IMR-90 (cell line): ENCODE data around the gene ADAMTS14. TPM values are rescaled to one million over a fixed set of nuclear protein-coding genes. Genes with fewer than 3 reads are reported as not detected.

Experiments
- ATAC-seq: fragments of 200-7000 bp; cut with Tn5 transposase; 2 replicates; pipeline ENCODE4 v1.9.1; 2020; ENCODE audit warnings: low read depth, mild to moderate bottlenecking, moderate library complexity
- BruUV-seq: library from RNA; stranded (reverse); fragments of 400-500 nt; replicated peaks from 2 replicates; lab custom pipeline; 2021; lab: Mats Ljungman, UMichigan
- CTCF ChIA-PET: fragments of 300-600 bp; formaldehyde crosslinking; extraction: SDS; loops from one replicate; lab custom pipeline; 2021; ENCODE audit warnings: antibody characterized with exemption; lab: Yijun Ruan, JAX
- POLR2A ChIA-PET: fragments of 300-600 bp; sonication (Branson Sonifier 250); formaldehyde crosslinking; loops from one replicate; lab custom pipeline; 2022; ENCODE audit warnings: antibody characterized with exemption; ENCODE audit not compliant: unreplicated experiment; lab: Charles Lee
- DNase-seq: peaks from one replicate; pipeline ENCODE4 v3.0.0; 2013
- H2AFZ ChIP-seq: replicated peaks from 2 replicates; pipeline ENCODE3; 2013; ENCODE audit warnings: low read length, mild to moderate bottlenecking; ENCODE audit not compliant: poor library complexity
- H2AK5ac ChIP-seq: 2 replicates; pipeline ENCODE4 v1.6.1; 2013; ENCODE audit warnings: low read depth, low read length, inconsistent platforms
- H2AK9ac ChIP-seq: replicated peaks from 2 replicates; pipeline ENCODE3; 2013; ENCODE audit warnings: mild to moderate bottlenecking, low read depth, low read length, moderate library complexity; ENCODE audit not compliant: poor library complexity
- H2BK120ac ChIP-seq: 2 replicates; pipeline ENCODE4 v1.6.1; 2013; ENCODE audit warnings: low read depth, low read length, inconsistent platforms
- H2BK15ac ChIP-seq: 3 replicates; pipeline ENCODE4 v1.6.1; 2013; ENCODE audit warnings: low read depth, low read length, inconsistent platforms
- H2BK20ac ChIP-seq: 2 replicates; pipeline ENCODE4 v1.6.1; 2013; ENCODE audit warnings: low read depth, mild to moderate bottlenecking, inconsistent platforms, low read length, moderate library complexity
- H2BK5ac ChIP-seq: 2 replicates; pipeline ENCODE4 v1.6.1; 2013; ENCODE audit warnings: mild to moderate bottlenecking, low read depth, low read length, inconsistent platforms; ENCODE audit not compliant: poor library complexity, severe bottlenecking
- H3K14ac ChIP-seq: replicated peaks from 2 replicates; pipeline ENCODE4 v1.6.1; 2013; ENCODE audit warnings: low read depth, low read length, inconsistent platforms
- H3K18ac ChIP-seq: 2 replicates; pipeline ENCODE4 v1.6.1; 2013; ENCODE audit warnings: low read depth, low read length, control low read depth
- H3K23ac ChIP-seq: 2 replicates; pipeline ENCODE4 v1.6.1; 2013; ENCODE audit warnings: low read depth, low read length, inconsistent platforms
- H3K27ac ChIP-seq: 2 replicates; pipeline ENCODE4 v1.5.1; 2013; ENCODE audit warnings: mild to moderate bottlenecking, control low read depth, low read length; ENCODE audit not compliant: insufficient read depth
- H3K27me3 ChIP-seq: 2 replicates; pipeline ENCODE4 v1.6.1; 2013; ENCODE audit warnings: low read length; ENCODE audit not compliant: control insufficient read depth, insufficient read depth
- H3K36me3 ChIP-seq: 2 replicates; pipeline ENCODE4 v1.6.1; 2013; ENCODE audit warnings: low read length, mixed read lengths; ENCODE audit not compliant: control insufficient read depth, insufficient read depth
- H3K4ac ChIP-seq: 2 replicates; pipeline ENCODE4 v1.6.1; 2013; ENCODE audit warnings: low read depth, low read length, inconsistent platforms
- H3K4me1 ChIP-seq: 2 replicates; pipeline ENCODE4 v1.6.1; 2013; ENCODE audit warnings: low read length, mixed read lengths; ENCODE audit not compliant: control insufficient read depth, insufficient read depth
- H3K4me2 ChIP-seq: 2 replicates; pipeline ENCODE4 v1.6.1; 2013; ENCODE audit warnings: low read depth, mild to moderate bottlenecking, control low read depth, low read length, moderate library complexity
- H3K4me3 ChIP-seq: 2 replicates; pipeline ENCODE4 v1.5.1; 2013; ENCODE audit warnings: low read depth, mild to moderate bottlenecking, control low read depth, low read length, moderate library complexity; ENCODE audit not compliant: insufficient read depth
- H3K56ac ChIP-seq: 2 replicates; pipeline ENCODE4 v1.6.1; 2013; ENCODE audit warnings: low read length, inconsistent platforms; ENCODE audit not compliant: insufficient read depth; ENCODE audit errors: extremely low read depth
- H3K79me1 ChIP-seq, 2 experiments: 2 replicates each; pipeline ENCODE4 v1.6.1; 2013; ENCODE audit warnings: low read length in 2 of 2, inconsistent platforms in 1 of 2, low read depth in 1 of 2
- H3K9ac ChIP-seq: 2 replicates; pipeline ENCODE4 v1.6.1; 2013; ENCODE audit warnings: low read depth, low read length, control low read depth
- H3K9me1 ChIP-seq: 2 replicates; pipeline ENCODE4 v1.6.1; 2013; ENCODE audit warnings: low read length, inconsistent platforms; ENCODE audit not compliant: insufficient read depth
- H3K9me3 ChIP-seq: 2 replicates; pipeline ENCODE4 v1.6.1; 2013; ENCODE audit warnings: low read length; ENCODE audit not compliant: control insufficient read depth, insufficient read depth
- H4K20me1 ChIP-seq: 2 replicates; pipeline ENCODE4 v1.6.1; 2013; ENCODE audit warnings: low read length, inconsistent platforms; ENCODE audit not compliant: insufficient read depth
- H4K5ac ChIP-seq: 2 replicates; pipeline ENCODE4 v1.6.1; 2013; ENCODE audit warnings: mild to moderate bottlenecking, low read depth, low read length, control low read depth
- H4K8ac ChIP-seq, 2 experiments: 2 replicates each; pipeline ENCODE4 v1.6.1; 2013; ENCODE audit warnings: low read depth in 2 of 2, low read length in 2 of 2, control low read depth in 1 of 2, inconsistent platforms in 1 of 2
- H4K91ac ChIP-seq: 2 replicates; pipeline ENCODE4 v1.6.1; 2013; ENCODE audit warnings: low read depth, low read length, inconsistent platforms; ENCODE audit not compliant: insufficient read depth
- CEBPB ChIP-seq: IDR thresholded peaks from 2 replicates; pipeline ENCODE4 v1.6.1; 2012; ENCODE audit warnings: low read depth, low read length, improper control_type of control experiment
- FOS ChIP-seq: fragments of 150-350 bp; IDR thresholded peaks from 2 replicates; pipeline ENCODE4 v1.6.1; 2016; ENCODE audit warnings: low read depth, low read length
- RAD21 ChIP-seq: IDR thresholded peaks from 2 replicates; pipeline ENCODE4 v1.6.1; 2012; ENCODE audit warnings: low read length, improper control_type of control experiment
- WGBS, 2 experiments: methylation state at CpG; one replicate each; pipeline versions ENCODE4 v1.1.5 to v1.1.7; 2013; ENCODE audit warnings: missing lambda C conversion rate in 2 of 2; ENCODE audit not compliant: insufficient read length in 1 of 2; ENCODE audit errors: extremely low coverage in 2 of 2; 5-methylcytosine and 5-hydroxymethylcytosine counted together
- dilution Hi-C: fragments of 300-500 bp; cut with HindIII; formaldehyde crosslinking; loops from one replicate; pipeline ENCODE4 v1.14.3; 2018; ENCODE audit warnings: low sequenced_read_pairs; ENCODE audit not compliant: unreplicated experiment
- in situ Hi-C: fragments of 300-500 bp; cut with MboI; formaldehyde crosslinking; loops from 3 replicates; pipeline ENCODE4 v1.14.3; 2019; ENCODE audit warnings: low sequenced_read_pairs, inconsistent platforms, mixed read lengths
- intact Hi-C: fragments of 100-400 bp; cut with micrococcal nuclease; formaldehyde crosslinking; loops from 2 replicates; pipeline ENCODE4 v1.10.0; 2022
- polyA plus RNA-seq, 3 experiments: library from polyadenylated mRNA; depleted of rRNA; stranded (reverse); fragments of >200 nt; gene quantifications; 2 replicates each; pipeline ENCODE4 v1.2.3, GENCODE V29; 2012; ENCODE audit warnings: low replicate concordance in 1 of 3
- total RNA-seq: library from RNA; depleted of rRNA; stranded (reverse); fragments of >200 nt; gene quantifications from 2 replicates; pipeline ENCODE4 v1.2.3, GENCODE V29; 2012

ADAMTS14 gene
- total and polyA plus RNA-seq, 2 of the 4 experiments (the other 2 are of a cell fraction), result under 0.01 to 0.31 TPM

- Histone ChIP-seq H3K36me3 (no peaks in the 10 kb centered on the region), H2BK20ac (no peak overlapping the region), H3K23ac (no peak overlapping the region), H2BK120ac (no peak overlapping the region), H3K4ac (no peak overlapping the region), H3K4me1 (peaks cover 7% of the 10 kb centered on the region), H2AFZ (no peak overlapping the region), H3K4me2 (no peak overlapping the region), H4K91ac (no peak overlapping the region), H2AK9ac (no peak overlapping the region), H3K9ac (no peak overlapping the region), H2AK5ac (no peak overlapping the region), H4K20me1 (no peaks in the 10 kb centered on the region), H3K9me1 (peaks cover 3% of the 10 kb centered on the region; the same call in 1 of the 2 replicates), H4K5ac (no peak overlapping the region), H4K8ac (no peak overlapping the region), H3K9me3 (peaks cover 7% of the 10 kb centered on the region), H3K14ac (no peak overlapping the region), H3K79me1 (no peaks in the 10 kb centered on the region), H2BK15ac (no peak overlapping the region), H3K27ac (no peak overlapping the region), H3K4me3 (no peak overlapping the region), H2BK5ac (no peak overlapping the region), H3K18ac (no peak overlapping the region), H3K56ac (no peak overlapping the region), H3K27me3 (peaks cover 3% of the 10 kb centered on the region; the same call in 1 of the 2 replicates)
- WGBS, 2 experiments, result no CpG with 5 or more reads among the region's 4 CpGs
- dilution Hi-C loops, result no loop called here
- in situ Hi-C loops, result no loop called here
- ATAC-seq (no peak), DNase-seq (peak; percentile 77)
- ChIA-PET CTCF (no interaction called here), POLR2A (no interaction called here)
- no TSS peak for BruUV-seq
- no peak for TF ChIP-seq RAD21
- peak; percentile 12; the same call in 1 of the 2 replicates for TF ChIP-seq CEBPB
- TF ChIP-seq FOS, result peak; percentile 52; the same call in 1 of the 2 replicates
- intact Hi-C loops, result no loop called here
Observed at GRCh38 chr10:70649526-70649925, 22.8 kb upstream of the ADAMTS14 start.
